Mucosa of rectum (tissue), 2 donors: ENCODE measurements around the gene CYP8B1.

Source experiments
- H3K27ac ChIP-seq, 2 donors: one replicate each; pipeline ENCODE4 v1.7.0; 2013; ENCODE audit warnings: inconsistent platforms in 2 of 2, low read depth in 2 of 2, low read length in 2 of 2
- H3K27me3 ChIP-seq, 2 donors: one replicate each; pipeline ENCODE4 v1.7.0; 2013; ENCODE audit warnings: low read length in 2 of 2; ENCODE audit not compliant: control insufficient read depth in 2 of 2, insufficient read depth in 2 of 2
- H3K36me3 ChIP-seq, 2 donors: one replicate each; pipeline ENCODE4 v1.7.0; 2013; ENCODE audit warnings: low read length in 2 of 2; ENCODE audit not compliant: control insufficient read depth in 2 of 2, insufficient read depth in 2 of 2
- H3K4me1 ChIP-seq, 2 donors: one replicate each; pipeline ENCODE4 v1.7.0; 2013; ENCODE audit warnings: low read length in 2 of 2, mild to moderate bottlenecking in 1 of 2; ENCODE audit not compliant: control insufficient read depth in 2 of 2, insufficient read depth in 2 of 2
- H3K4me3 ChIP-seq, 2 donors: one replicate each; pipeline ENCODE4 v1.7.0; 2013; ENCODE audit warnings: low read length in 2 of 2
- H3K9ac ChIP-seq, 2 donors: one replicate each; pipeline ENCODE4 v1.7.0; 2013; ENCODE audit warnings: low read length in 2 of 2, low read depth in 1 of 2, mild to moderate bottlenecking in 1 of 2
- H3K9me3 ChIP-seq, 2 donors: one replicate each; pipeline ENCODE4 v1.7.0; 2013; ENCODE audit warnings: low read length in 2 of 2; ENCODE audit not compliant: control insufficient read depth in 2 of 2
- donor health status: healthy.
- donor health status: Normal muscosa, but diverticular disease.

CYP8B1 gene

DNA sequence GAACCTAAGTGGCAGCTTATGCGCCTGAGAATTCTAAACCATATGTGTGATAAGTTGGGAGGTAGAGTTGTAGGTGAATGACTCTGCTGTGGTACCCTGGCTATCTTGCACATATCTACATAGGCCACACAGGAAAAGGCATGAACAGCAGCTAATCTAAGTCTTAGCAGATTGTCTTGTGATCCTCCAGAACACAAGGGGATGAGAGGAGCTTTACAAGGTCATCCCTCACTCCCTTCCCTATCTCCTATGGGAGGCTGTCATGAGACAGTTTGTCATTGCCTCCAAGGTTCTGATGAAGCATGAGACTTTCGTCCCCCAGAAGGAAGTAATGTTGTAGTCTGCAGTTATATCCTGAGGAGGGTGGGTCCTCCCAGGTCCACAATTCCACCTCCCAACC, 26.6 kb upstream of the CYP8B1 start:
- Histone ChIP-seq H3K36me3 (no peaks in the 10 kb centered on the region), H3K27ac (no peak overlapping the region), H3K4me1 (peaks cover 0 to 9% of the 10 kb centered on the region in 2 donors), H3K4me3 (no peak overlapping the region), H3K9me3 (no peaks in the 10 kb centered on the region), H3K9ac (no peak overlapping the region), H3K27me3 (no peaks in the 10 kb centered on the region)

DNA sequence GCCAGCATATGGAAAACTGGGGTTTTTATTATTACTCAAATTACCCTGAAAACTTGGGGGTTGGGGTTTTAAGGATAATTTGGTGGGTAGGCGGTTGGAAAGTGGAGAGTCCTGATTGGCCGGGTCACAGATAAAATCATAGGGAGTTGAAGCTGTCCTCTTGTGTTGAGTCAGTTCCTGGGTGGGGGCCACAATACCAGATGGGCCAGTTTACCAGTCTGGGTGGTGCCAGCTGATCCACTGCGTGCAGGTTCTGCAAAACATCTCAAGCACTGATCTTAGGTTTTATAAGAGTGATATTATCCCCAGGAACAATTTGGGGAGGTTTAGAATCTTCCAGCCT, 25.4 kb upstream of the CYP8B1 start:
- no peak overlapping the region for H3K4me3 ChIP-seq
- no peak overlapping the region for H3K27ac ChIP-seq
- no peaks in the 10 kb centered on the region for H3K4me1 ChIP-seq
- H3K36me3 ChIP-seq = no peaks in the 10 kb centered on the region
- H3K27me3 ChIP-seq = no peaks in the 10 kb centered on the region
- H3K9me3 ChIP-seq = no peaks in the 10 kb centered on the region
- no peak overlapping the region for H3K9ac ChIP-seq

DNA sequence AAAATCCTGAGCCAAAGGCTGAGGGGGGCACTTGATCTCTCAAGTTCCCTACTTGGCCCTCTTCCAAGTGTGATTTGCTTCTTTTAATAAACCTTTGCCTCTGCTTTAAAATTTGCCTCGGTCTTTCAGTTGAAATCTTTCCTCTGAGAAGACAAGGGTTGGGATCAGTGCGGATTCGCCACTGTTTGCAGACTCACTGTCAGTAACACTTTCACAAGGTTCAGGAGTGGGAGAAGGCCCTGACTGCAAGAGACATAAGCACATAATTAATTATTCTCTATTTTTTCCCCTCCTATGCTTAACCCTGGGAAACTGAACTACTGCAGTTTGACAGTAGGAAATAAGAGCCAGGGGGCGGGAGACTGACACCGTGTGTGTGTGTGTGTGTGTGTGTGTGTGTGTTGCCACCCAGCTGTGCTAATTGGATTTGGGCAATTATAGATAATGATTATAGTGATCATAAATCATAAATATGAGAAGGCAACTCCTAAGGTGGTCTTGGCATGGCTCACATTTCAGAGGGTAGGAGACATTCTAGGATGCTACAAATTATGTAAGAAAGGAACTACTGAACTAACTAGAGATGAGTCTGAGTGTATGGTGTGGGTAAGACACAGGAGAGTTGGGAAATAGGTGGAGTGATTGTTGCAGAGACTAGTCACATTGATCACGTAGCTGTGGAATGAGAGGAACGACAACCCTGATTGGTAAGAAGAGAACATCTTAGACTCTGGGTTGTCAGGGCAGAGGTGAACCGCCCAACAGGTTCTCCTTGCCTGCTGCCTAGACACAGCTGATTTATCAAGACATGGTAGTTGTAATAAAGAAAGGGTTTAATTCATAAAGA, 24.8 kb upstream of the CYP8B1 start:
- Histone ChIP-seq H3K9me3 (no peaks in the 10 kb centered on the region), H3K4me3 (no peak overlapping the region), H3K36me3 (no peaks in the 10 kb centered on the region), H3K27ac (no peak overlapping the region), H3K9ac (no peak overlapping the region), H3K4me1 (no peaks in the 10 kb centered on the region), H3K27me3 (no peaks in the 10 kb centered on the region)

DNA sequence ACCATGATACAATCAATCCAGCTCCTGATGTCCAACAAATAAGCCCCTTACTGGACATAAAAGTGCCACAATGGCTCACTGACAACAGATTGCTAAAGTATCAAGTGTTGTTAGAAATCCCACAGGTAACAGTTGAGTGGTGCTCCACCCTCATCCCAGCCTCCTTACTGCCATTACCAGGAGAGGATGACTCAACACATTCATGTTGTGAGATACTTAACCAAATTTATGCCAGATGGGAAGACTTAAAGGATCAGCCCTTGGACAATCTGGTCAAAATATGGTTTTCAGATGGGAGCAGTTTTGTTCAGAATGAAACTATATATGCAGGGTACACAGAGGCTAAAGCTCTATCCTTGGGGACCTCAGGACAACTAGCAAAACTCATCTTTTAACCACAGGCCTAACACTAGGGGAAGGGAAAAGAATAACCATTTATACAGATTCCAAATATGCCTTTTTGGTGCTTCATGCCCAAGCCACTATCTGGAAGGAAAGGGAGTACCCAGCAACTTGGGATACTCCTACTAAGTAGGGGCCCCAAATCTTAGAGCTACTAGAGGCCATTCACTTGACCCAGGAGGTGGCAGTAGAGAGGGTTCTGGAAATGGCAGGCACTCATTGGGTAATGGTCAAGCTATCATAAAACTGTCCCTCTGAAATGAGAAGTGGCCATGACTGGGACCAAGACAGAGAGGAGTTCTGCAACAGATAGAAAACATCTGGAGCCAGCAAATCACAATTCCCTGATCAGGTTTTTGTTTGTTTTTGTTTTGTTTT, 23.4 kb upstream of the CYP8B1 start:
- no peaks in the 10 kb centered on the region for H3K36me3 ChIP-seq
- no peaks in the 10 kb centered on the region for H3K9me3 ChIP-seq
- H3K4me3 ChIP-seq = no peak overlapping the region
- H3K9ac ChIP-seq = no peak overlapping the region
- H3K4me1 ChIP-seq = no peaks in the 10 kb centered on the region
- H3K27me3 ChIP-seq = no peaks in the 10 kb centered on the region
- H3K27ac ChIP-seq = no peak overlapping the region

DNA sequence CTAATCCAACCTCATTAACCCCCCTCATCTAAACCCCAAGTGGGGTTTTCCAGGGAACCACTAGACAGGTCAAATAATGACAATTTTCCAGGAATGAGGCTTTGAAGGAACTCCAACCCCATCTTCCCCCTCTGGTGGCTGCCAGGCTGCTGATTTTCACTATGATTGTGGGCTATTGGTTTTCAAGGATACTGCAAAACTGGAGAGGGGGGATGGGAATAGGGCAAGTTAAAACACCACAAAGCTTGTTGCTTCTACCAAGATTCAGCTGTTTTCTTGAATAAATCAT, 19.8 kb upstream of the CYP8B1 start:
- no peaks in the 10 kb centered on the region for H3K4me1 ChIP-seq
- no peaks in the 10 kb centered on the region for H3K9me3 ChIP-seq
- no peaks in the 10 kb centered on the region for H3K36me3 ChIP-seq
- H3K27me3 ChIP-seq = no peaks in the 10 kb centered on the region
- H3K27ac ChIP-seq = no peak overlapping the region
- H3K9ac ChIP-seq = no peak overlapping the region
- H3K4me3 ChIP-seq = no peak overlapping the region

DNA sequence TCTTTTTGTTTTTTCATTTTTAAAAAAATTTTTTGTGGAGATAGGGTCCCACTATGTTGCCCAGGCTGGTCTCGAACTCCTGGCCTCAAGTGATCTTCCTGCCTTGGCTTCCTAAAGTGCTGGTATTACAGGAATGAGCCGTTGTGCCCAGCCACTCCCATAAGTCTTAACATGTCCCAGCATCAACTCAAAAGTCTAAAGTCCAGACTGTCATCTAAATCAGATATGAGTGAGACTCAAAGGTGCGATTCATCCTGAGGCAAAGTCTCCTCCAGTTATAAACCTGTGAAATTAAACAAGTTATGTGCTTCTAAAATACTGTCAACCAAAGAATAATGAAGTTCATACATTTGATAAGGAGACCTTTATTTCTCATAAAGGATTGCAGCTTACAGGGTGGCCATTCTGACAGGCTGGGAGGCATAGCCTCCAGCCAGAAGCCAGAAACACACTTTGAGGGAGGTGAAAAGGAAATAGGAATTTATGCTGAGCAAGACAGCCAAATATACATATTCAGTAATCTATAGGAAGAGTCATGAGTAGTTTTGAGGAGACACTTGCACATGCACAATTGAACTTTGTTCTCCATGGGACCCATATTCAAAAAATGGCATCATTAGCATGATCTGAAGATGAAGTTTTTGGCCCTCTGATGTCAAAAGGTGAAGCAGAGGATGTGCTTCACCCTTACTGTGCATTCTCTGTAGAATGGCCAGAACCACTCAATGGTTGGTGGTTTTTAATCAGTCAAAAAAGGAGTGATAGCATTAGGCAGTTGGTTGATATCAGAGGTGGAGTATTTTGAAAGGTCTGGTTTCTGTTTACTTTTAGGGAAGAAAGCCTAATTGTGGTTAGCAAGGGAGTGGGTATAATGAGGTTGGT, 19.3 kb upstream of the CYP8B1 start:
- no peaks in the 10 kb centered on the region for H3K36me3 ChIP-seq
- no peaks in the 10 kb centered on the region for H3K9me3 ChIP-seq
- H3K4me3 ChIP-seq = no peak overlapping the region
- no peaks in the 10 kb centered on the region for H3K27me3 ChIP-seq
- no peaks in the 10 kb centered on the region for H3K4me1 ChIP-seq
- no peak overlapping the region for H3K27ac ChIP-seq
- H3K9ac ChIP-seq = no peak overlapping the region

DNA sequence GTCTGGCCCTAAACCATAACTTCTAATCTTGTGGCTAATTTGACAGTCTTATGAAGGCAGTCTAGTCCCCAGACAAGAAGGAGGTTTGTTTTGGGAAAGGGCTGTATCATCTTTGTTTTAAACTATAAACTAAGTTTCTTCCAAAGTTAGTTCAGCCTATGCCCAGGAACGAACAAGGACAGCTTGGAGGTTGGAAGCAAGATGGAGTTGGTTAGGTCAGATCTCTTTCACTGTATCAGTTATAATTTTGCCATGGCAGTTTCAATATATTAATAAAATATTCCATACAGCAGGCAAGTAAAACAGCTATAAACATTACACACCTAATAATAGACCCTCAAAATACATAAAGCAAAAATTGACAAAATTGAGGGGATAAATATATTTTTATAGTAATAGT, 17.1 kb upstream of the CYP8B1 start:
- Histone ChIP-seq H3K36me3 (no peaks in the 10 kb centered on the region), H3K4me3 (no peak overlapping the region), H3K9me3 (no peaks in the 10 kb centered on the region), H3K27me3 (no peaks in the 10 kb centered on the region), H3K4me1 (no peaks in the 10 kb centered on the region), H3K9ac (no peak overlapping the region), H3K27ac (no peak overlapping the region)

DNA sequence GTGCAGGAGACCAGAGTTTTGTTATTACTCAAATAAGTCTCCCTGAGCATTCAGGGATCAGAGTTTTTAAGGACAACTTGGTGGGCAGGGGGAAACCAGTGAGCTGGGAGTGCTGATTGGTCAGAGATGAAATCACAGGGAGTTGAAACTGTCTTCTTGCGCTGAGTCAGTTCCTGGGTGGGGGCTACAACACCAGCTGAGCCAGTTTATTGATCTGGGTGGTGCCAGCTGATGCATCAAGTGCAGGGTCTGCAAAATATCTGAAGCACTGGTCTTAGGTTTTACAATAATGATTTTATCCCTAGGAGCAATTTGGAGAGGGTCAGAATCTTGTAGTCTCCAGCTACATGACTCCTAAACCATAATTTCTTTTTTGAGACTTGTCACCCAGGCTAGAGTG, 16.5 kb upstream of the CYP8B1 start:
- Histone ChIP-seq H3K27ac (no peak overlapping the region), H3K4me3 (no peak overlapping the region)

DNA sequence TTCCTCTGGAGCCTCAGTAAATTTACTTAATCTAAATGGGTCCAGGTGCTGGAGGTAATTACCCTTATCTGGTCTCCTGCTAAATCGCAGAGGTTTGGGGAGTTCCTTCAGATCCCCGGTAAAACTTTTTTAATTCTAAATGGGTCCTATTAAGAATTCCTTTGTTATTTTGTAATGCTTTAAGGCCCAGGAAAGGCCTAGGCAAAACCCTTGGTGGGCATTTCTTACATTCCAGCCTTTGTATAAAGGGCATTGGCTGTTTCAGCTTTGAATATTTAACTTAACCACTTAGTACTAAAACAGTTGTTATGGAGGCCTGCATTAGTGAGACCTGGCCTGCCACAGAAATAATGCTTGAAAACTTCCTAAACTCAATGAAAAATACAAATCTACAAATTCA, 15.4 kb upstream of the CYP8B1 start:
- Histone ChIP-seq H3K4me3 (no peak overlapping the region), H3K36me3 (no peaks in the 10 kb centered on the region), H3K27ac (no peak overlapping the region), H3K9me3 (no peaks in the 10 kb centered on the region), H3K4me1 (no peaks in the 10 kb centered on the region), H3K27me3 (peaks cover 0 to 2% of the 10 kb centered on the region in 2 donors), H3K9ac (no peak overlapping the region)

More for the DNA sequence above, 16.5 kb upstream of the CYP8B1 start:
- Histone ChIP-seq H3K9me3 (no peaks in the 10 kb centered on the region), H3K9ac (no peak overlapping the region), H3K4me1 (no peaks in the 10 kb centered on the region), H3K27me3 (peaks cover 0 to under 1% of the 10 kb centered on the region in 2 donors), H3K36me3 (no peaks in the 10 kb centered on the region)

DNA sequence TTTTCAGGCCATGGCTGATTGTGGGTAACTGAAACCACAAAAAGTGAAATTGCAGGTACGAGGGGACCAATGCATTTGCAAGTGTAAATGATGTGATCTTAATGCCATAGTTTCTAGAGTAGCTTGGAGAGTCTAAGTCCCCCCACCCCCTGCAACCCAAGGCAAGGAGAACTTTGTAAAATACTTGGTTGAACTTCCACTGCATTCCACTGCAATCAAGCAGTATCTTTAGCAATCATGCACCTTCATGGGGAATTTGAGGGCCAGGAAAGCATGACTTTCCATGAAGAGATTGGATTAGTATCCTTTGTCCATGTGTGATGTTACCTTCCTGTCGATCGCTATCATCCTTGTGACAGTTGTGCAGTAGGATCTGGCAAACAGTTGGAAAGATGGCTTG, 11.4 kb upstream of the CYP8B1 start:
- H3K4me1 ChIP-seq = no peaks in the 10 kb centered on the region
- no peak overlapping the region for H3K9ac ChIP-seq
- H3K27me3 ChIP-seq = peaks cover 0 to 2% of the 10 kb centered on the region in 2 donors
- H3K27ac ChIP-seq = no peak overlapping the region
- no peak overlapping the region for H3K4me3 ChIP-seq
- H3K36me3 ChIP-seq = no peaks in the 10 kb centered on the region
- no peaks in the 10 kb centered on the region for H3K9me3 ChIP-seq
